K562 (cell line): Measurements from ENCODE around the gene TMEM247. TPM values are rescaled to one million over a fixed set of nuclear protein-coding genes. Genes with fewer than 3 reads are reported as not detected.

Experiments
- ATF4 ChIP-seq: fragments of 450-650 bp; formaldehyde crosslinking; IDR thresholded peaks from 2 replicates; pipeline ENCODE4 v1.4.0; 2022; ENCODE audit warnings: mild to moderate bottlenecking, moderate library complexity
- ATF7 ChIP-seq: fragments of 450-650 bp; IDR thresholded peaks from 2 replicates; pipeline ENCODE4 v1.7.1; 2014; ENCODE audit warnings: mild to moderate bottlenecking, moderate library complexity
- BRF1 ChIP-seq: IDR thresholded peaks from 3 replicates; pipeline ENCODE4 v1.6.1; 2011; ENCODE audit warnings: borderline replicate concordance, mild to moderate bottlenecking; ENCODE audit not compliant: insufficient read length; ENCODE audit errors: extremely low read depth
- CEBPB ChIP-seq: fragments of 450-650 bp; IDR thresholded peaks from 2 replicates; pipeline ENCODE4 v1.6.1; 2016; ENCODE audit warnings: missing genetic modification characterization, missing compliant biosample characterization
- FOXM1 ChIP-seq, 2 experiments: fragments of 450-650 bp in 1 of 2; sonication (generic) in 1 of 2; formaldehyde crosslinking in 1 of 2; IDR thresholded peaks; 2 replicates each; pipeline versions ENCODE4 v1.6.1 to v1.9.0; 2017 to 2022; ENCODE audit warnings: low read depth in 2 of 2, mild to moderate bottlenecking in 2 of 2, missing genetic modification reagents in 1 of 2, moderate library complexity in 1 of 2
- HNRNPH1 ChIP-seq: fragments of 200-400 bp; formaldehyde crosslinking; optimal IDR thresholded peaks from 2 replicates; pipeline ENCODE3; 2017; ENCODE audit warnings: low read depth, mild to moderate bottlenecking, low read length, moderate library complexity
- JUND ChIP-seq, 2 experiments: IDR thresholded peaks; 2 replicates in 1 of 2; 3 replicates in 1 of 2; pipeline ENCODE4 v1.6.1; 2011; ENCODE audit warnings: borderline replicate concordance in 2 of 2, low read depth in 2 of 2, low read length in 2 of 2, improper control_type of control experiment in 1 of 2, missing biosample characterization in 1 of 2, missing genetic modification characterization in 1 of 2, missing genetic modification reagents in 1 of 2
- LEF1 ChIP-seq: fragments of 450-650 bp; IDR thresholded peaks from 2 replicates; pipeline ENCODE4 v1.6.1; 2016; ENCODE audit warnings: mild to moderate bottlenecking
- MAX ChIP-seq: sonication (generic); formaldehyde crosslinking; IDR thresholded peaks from 2 replicates; pipeline ENCODE4 v1.9.0; 2022; ENCODE audit warnings: mild to moderate bottlenecking, missing genetic modification reagents
- MYC ChIP-seq, 2 experiments: fragments of 250-450 bp in 1 of 2; sonication (Bioruptor Pico) in 1 of 2; IDR thresholded peaks; 2 replicates each; pipeline versions ENCODE4 v1.5.1 to v1.6.1; 2012 to 2021; ENCODE audit warnings: low read depth in 2 of 2, borderline replicate concordance in 1 of 2, improper control_type of control experiment in 1 of 2, low read length in 1 of 2, mild to moderate bottlenecking in 1 of 2, moderate library complexity in 1 of 2
- PBX2 ChIP-seq, 2 experiments: IDR thresholded peaks in 1 of 2; conservative IDR thresholded peaks in 1 of 2; 2 replicates each; pipeline ENCODE4 v1.6.1; 2016; ENCODE audit warnings: low read depth in 2 of 2, mild to moderate bottlenecking in 1 of 2, missing compliant biosample characterization in 1 of 2, missing genetic modification characterization in 1 of 2, moderate library complexity in 1 of 2
- PKNOX1 ChIP-seq: fragments of 450-650 bp; IDR thresholded peaks from 2 replicates; pipeline ENCODE4 v1.6.1; 2016
- TCF7 ChIP-seq: sonication (generic); IDR thresholded peaks from 2 replicates; pipeline ENCODE4 v1.6.1; 2016; ENCODE audit warnings: antibody characterized with exemption, borderline replicate concordance
- ZBTB43 ChIP-seq: sonication (generic); formaldehyde crosslinking; IDR thresholded peaks from 2 replicates; pipeline ENCODE4 v1.8.0; 2023; ENCODE audit warnings: mild to moderate bottlenecking, missing genetic modification reagents
- ZMIZ1 ChIP-seq, 2 experiments: fragments of 150-350 bp in 1 of 2; IDR thresholded peaks; 2 replicates each; pipeline ENCODE4 v1.6.1; 2012 to 2016; ENCODE audit warnings: low read depth in 2 of 2, low read length in 2 of 2, mild to moderate bottlenecking in 1 of 2, moderate library complexity in 1 of 2
- polyA plus RNA-seq, 8 experiments: library from polyadenylated mRNA; depleted of rRNA in 4 of 8; stranded (reverse) in 5 of 8; unstranded in 3 of 8; fragments of >200 nt; fragmentation: Nextera tagmentation in 2 of 8; fragmentation: Illumina TruSeq in 1 of 8; extraction: Ambion mirVana in 2 of 8; extraction: Trizol in 1 of 8; gene quantifications; 2 replicates each; pipeline versions ENCODE4 v1.2.1 to v1.2.3, GENCODE V29; 2011 to 2014; ENCODE audit warnings: inconsistent platforms in 1 of 8, missing spikeins in 1 of 8
- total RNA-seq, 7 experiments: library from RNA; depleted of rRNA in 6 of 7; stranded (reverse); fragments of >200 nt in 6 of 7; fragmentation: Illumina TruSeq in 2 of 7; extraction: Trizol in 2 of 7; gene quantifications; 2 replicates each; pipeline versions ENCODE4 v1.2.1 to v1.2.3, GENCODE V29; 2011 to 2021; ENCODE audit warnings: low replicate concordance in 1 of 7

The TMEM247 gene
- total and polyA plus RNA-seq, 9 of the 15 experiments (the other 6 are each of a cell fraction or from before 2014, with no cell fraction given), result 0.24 to 4.7 (median 3.1) TPM

- no peak for TF ChIP-seq PBX2 (CRISPR knock-in tag; IDR thresholded peaks at IDR 0.05; ENCODE audit: low read depth)
- peak; percentile 89 for TF ChIP-seq PBX2 (tag; conservative IDR thresholded peaks at IDR 0.05; ENCODE audit: low read depth)
- TF ChIP-seq BRF1, result no peak
- TF ChIP-seq MYC (IDR thresholded peaks at IDR 0.05; ENCODE audit: low read depth, low read length), result 0 out of 2 replicates have a peak, but pooled peaks have one; percentile 41
- TF ChIP-seq MYC (CRISPR knock-in tag; IDR thresholded peaks at IDR 0.05; ENCODE audit: borderline replicate concordance, low read depth), result no peak
- no peak for TF ChIP-seq HNRNPH1
- peak; percentile 68 for TF ChIP-seq JUND (IDR thresholded peaks at IDR 0.05; ENCODE audit: borderline replicate concordance, low read depth, low read length)
- peak; percentile 61; the same call in 1 of the 3 replicates for TF ChIP-seq JUND (tag; IDR thresholded peaks at IDR 0.05; ENCODE audit: borderline replicate concordance, low read depth, low read length)
- peak; percentile 59; the same call in 1 of the 2 replicates for TF ChIP-seq FOXM1 (IDR thresholded peaks at IDR 0.05; ENCODE audit: low read depth)
- TF ChIP-seq FOXM1 (CRISPR knock-in tag; IDR thresholded peaks at IDR 0.05; ENCODE audit: low read depth), result no peak
- TF ChIP-seq ZMIZ1 (IDR thresholded peaks at IDR 0.05; ENCODE audit: low read depth in 2 of 2, low read length in 2 of 2), result 0 out of 4 replicates have a peak, but pooled peaks of 1 of the 2 experiments have one; percentile 43
- TF ChIP-seq ATF4 (CRISPR knock-in tag), result peak; percentile 76
- no peak for TF ChIP-seq MAX (CRISPR knock-in tag)
- TF ChIP-seq LEF1, result peak; percentile 72; the same call in 1 of the 2 replicates
- peak; percentile 79; the same call in 1 of the 2 replicates for TF ChIP-seq ATF7
- no peak for TF ChIP-seq TCF7
- TF ChIP-seq ZBTB43 (CRISPR knock-in tag), result no peak
- peak; percentile 87 for TF ChIP-seq PKNOX1
- TF ChIP-seq CEBPB, result peak; percentile 96
Observed at GRCh38 chr2:46438794-46439193, 40.6 kb upstream of the TMEM247 start (continued).
